Transverse colon (tissue), 3 donors: ENCODE results near the gene ADH6.

ENCODE experiments used
- CTCF ChIP-seq, 5 experiments: fragments of 200-600 bp in 3 of 5; fragments of 450-650 bp in 2 of 5; sonication (generic) in 3 of 5; IDR thresholded peaks; 1 replicate in 2 of 5; 2 replicates in 3 of 5; pipeline ENCODE4 v1.5.1; 2016 to 2017; ENCODE audit warnings: antibody characterized with exemption in 5 of 5, inconsistent platforms in 3 of 5, mild to moderate bottlenecking in 2 of 5, moderate library complexity in 1 of 5
- POLR2A ChIP-seq: fragments of 450-650 bp; IDR thresholded peaks from one replicate; pipeline ENCODE4 v1.6.1; 2016; ENCODE audit warnings: antibody characterized with exemption, mild to moderate bottlenecking, moderate library complexity

- no peak for TF ChIP-seq CTCF (IDR thresholded peaks at IDR 0.05)
- TF ChIP-seq POLR2A, result no peak
Measured at GRCh38 chr4:99180382-99181070, 38.5 kb downstream of the ADH6 start.
